Testis (tissue), 3 donors: Measurements from ENCODE around the gene DYRK1A. TPM values are rescaled to one million over a fixed set of nuclear protein-coding genes. Genes with fewer than 3 reads are reported as not detected.

Source experiments
- DNase-seq: peaks from one replicate; pipeline ENCODE4 v3.0.0-alpha.2; 2019
- H3K27ac ChIP-seq, 2 donors: fragments of 200-600 bp; sonication (generic); one replicate each; pipeline ENCODE4 v1.5.1; 2019
- H3K27me3 ChIP-seq: fragments of 200-600 bp; sonication (generic); one replicate; pipeline ENCODE4 v1.5.1; 2019
- H3K36me3 ChIP-seq: fragments of 200-600 bp; sonication (generic); one replicate; pipeline ENCODE4 v1.5.1; 2017; ENCODE audit warnings: low read depth; ENCODE audit errors: missing control alignments
- H3K4me1 ChIP-seq: fragments of 200-600 bp; sonication (generic); one replicate; pipeline ENCODE4 v1.5.1; 2019
- H3K4me3 ChIP-seq, 2 donors: fragments of 200-600 bp; sonication (generic); one replicate each; pipeline ENCODE4 v1.5.1; 2017 to 2019
- H3K9me3 ChIP-seq: fragments of 200-600 bp; sonication (generic); one replicate; pipeline ENCODE4 v1.5.1; 2017
- POLR2A ChIP-seq: fragments of 450-650 bp; IDR thresholded peaks from one replicate; pipeline ENCODE4 v1.6.1; 2017; ENCODE audit warnings: antibody characterized with exemption, mild to moderate bottlenecking, moderate library complexity
- WGBS, 2 donors: methylation state at CpG; one replicate each; pipeline ENCODE4 v1.1.5; 2018; 5-methylcytosine and 5-hydroxymethylcytosine counted together
- intact Hi-C: fragments of 100-400 bp; cut with DNase I; formaldehyde crosslinking; loops from one replicate; pipeline ENCODE4 v1.15.1; 2023; ENCODE audit warnings: low total_unique reads
- polyA plus RNA-seq: library from polyadenylated mRNA; stranded (reverse); fragments of 350-450 nt; fragmentation: Illumina TruSeq; extraction: RNeasy Lipid Tissue Mini Kit (QIAGEN cat#74804); gene quantifications from one replicate; pipeline ENCODE4 v1.2.3, GENCODE V29; 2014; ENCODE audit warnings: low read depth, low replicate concordance; ENCODE audit not compliant: insufficient read depth
- total RNA-seq, 2 donors: library from RNA; depleted of rRNA; stranded (reverse); fragments of >200 nt; gene quantifications; one replicate each; pipeline ENCODE4 v1.2.3, GENCODE V29; 2016
- TF ChIP-seq, protein P1 (sequence below), 3 experiments: fragments of 450-650 bp in 2 of 3; fragments of 200-600 bp in 1 of 3; sonication (generic) in 1 of 3; IDR thresholded peaks; one replicate each; pipeline ENCODE4 v1.5.1; 2016 to 2019; ENCODE audit warnings: antibody characterized with exemption in 3 of 3, mild to moderate bottlenecking in 2 of 3, moderate library complexity in 1 of 3

The DYRK1A gene
- total and polyA plus RNA-seq, 3 donors from 2014 or later = 68.6 to 166 (median 141) TPM

DNA sequence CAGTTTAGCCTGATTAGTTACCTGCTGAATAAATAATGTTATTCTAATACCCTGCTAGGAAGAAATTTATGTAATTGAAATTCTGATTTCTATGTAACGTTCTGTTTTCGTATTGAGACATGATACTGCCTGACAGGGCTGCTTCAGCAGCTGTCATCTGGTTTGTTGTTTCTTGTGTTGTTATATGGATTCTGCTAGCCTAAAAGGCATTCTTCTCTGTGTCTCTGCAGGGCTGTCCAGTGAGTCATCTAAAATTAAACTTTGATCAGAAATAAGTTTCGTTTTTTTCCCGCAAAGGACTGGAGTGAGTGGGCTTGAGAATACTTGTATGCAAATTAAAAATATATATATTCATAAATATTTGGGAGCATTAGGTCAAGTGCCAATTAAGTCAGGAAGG lies 93.0 kb downstream of the DYRK1A start:
- WGBS, 2 donors = 69 to 83% methylated on average over 4 of the region's 4 CpGs
- peaks cover 17% of the 10 kb centered on the region for H3K4me1 ChIP-seq
- no peak overlapping the region for H3K27ac ChIP-seq
- H3K36me3 ChIP-seq = no peaks in the 10 kb centered on the region
- no peak for TF ChIP-seq POLR2A
- TF ChIP-seq, protein P1, sequence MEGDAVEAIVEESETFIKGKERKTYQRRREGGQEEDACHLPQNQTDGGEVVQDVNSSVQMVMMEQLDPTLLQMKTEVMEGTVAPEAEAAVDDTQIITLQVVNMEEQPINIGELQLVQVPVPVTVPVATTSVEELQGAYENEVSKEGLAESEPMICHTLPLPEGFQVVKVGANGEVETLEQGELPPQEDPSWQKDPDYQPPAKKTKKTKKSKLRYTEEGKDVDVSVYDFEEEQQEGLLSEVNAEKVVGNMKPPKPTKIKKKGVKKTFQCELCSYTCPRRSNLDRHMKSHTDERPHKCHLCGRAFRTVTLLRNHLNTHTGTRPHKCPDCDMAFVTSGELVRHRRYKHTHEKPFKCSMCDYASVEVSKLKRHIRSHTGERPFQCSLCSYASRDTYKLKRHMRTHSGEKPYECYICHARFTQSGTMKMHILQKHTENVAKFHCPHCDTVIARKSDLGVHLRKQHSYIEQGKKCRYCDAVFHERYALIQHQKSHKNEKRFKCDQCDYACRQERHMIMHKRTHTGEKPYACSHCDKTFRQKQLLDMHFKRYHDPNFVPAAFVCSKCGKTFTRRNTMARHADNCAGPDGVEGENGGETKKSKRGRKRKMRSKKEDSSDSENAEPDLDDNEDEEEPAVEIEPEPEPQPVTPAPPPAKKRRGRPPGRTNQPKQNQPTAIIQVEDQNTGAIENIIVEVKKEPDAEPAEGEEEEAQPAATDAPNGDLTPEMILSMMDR (IDR thresholded peaks at IDR 0.05) = no peak
- no peaks in the 10 kb centered on the region for H3K9me3 ChIP-seq
- no peak overlapping the region for H3K4me3 ChIP-seq
- no peak for DNase-seq
- intact Hi-C loops = no loop called here
- no peaks in the 10 kb centered on the region for H3K27me3 ChIP-seq

DNA sequence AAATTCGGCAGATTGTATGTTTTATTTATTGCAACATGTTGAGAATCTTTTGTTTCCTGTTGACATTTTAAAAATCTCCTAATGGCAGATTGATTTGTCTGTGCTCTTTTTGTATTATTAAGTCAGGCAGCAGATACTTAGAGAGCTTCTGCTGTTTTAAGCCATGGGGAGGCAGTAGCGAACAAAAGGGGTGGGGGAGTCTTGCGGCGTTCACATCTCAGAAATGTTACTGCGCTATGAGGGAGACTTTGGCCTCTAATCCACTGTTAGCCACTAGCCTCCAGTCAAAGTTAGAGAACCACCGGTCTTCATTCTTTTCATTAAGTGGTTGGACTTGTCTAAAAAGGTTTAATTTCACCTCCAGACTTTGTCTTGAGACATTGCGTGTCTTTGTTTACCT lies 93.6 kb downstream of the DYRK1A start:
- Histone ChIP-seq H3K27me3 (no peaks in the 10 kb centered on the region), H3K36me3 (no peaks in the 10 kb centered on the region), H3K27ac (no peak overlapping the region), H3K9me3 (no peaks in the 10 kb centered on the region), H3K4me1 (peaks cover 17% of the 10 kb centered on the region), H3K4me3 (no peak overlapping the region)
- intact Hi-C loops = no loop called here
- TF ChIP-seq, protein P1 (IDR thresholded peaks at IDR 0.05) = no peak
- no peak for TF ChIP-seq POLR2A
- 86 to 92% methylated on average over 7 of the region's 7 CpGs for WGBS, 2 donors
- DNase-seq = no peak

DNA sequence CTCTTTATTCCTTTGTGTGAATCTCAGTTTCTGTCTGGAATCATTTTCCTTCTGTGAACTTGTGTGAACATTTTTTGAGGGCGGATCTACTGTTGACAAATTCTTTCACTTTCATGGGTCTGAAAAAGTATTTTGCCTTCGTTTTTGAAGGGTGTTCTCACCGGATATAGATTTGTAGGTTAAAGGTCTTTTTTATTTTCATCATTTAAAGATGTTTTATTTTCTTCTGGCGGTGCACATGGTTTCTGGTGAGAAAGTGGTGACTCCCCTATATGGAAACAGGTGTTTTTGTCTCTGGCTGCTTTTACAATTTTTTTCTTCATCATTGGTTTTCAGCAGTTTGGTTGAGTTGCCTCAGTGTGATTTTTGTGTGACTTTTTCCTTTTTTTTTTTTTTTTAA lies 94.9 kb downstream of the DYRK1A start:
- no peaks in the 10 kb centered on the region for H3K9me3 ChIP-seq
- no peaks in the 10 kb centered on the region for H3K27me3 ChIP-seq
- peaks cover 17% of the 10 kb centered on the region for H3K4me1 ChIP-seq
- H3K36me3 ChIP-seq = no peaks in the 10 kb centered on the region
- intact Hi-C loops = no loop called here
- H3K27ac ChIP-seq = no peak overlapping the region
- DNase-seq = no peak
- H3K4me3 ChIP-seq = no peak overlapping the region
- no peak for TF ChIP-seq POLR2A
- TF ChIP-seq, protein P1 (IDR thresholded peaks at IDR 0.05) = no peak
- 55 to 56% methylated on average over 4 of the region's 4 CpGs for WGBS, 2 donors

DNA sequence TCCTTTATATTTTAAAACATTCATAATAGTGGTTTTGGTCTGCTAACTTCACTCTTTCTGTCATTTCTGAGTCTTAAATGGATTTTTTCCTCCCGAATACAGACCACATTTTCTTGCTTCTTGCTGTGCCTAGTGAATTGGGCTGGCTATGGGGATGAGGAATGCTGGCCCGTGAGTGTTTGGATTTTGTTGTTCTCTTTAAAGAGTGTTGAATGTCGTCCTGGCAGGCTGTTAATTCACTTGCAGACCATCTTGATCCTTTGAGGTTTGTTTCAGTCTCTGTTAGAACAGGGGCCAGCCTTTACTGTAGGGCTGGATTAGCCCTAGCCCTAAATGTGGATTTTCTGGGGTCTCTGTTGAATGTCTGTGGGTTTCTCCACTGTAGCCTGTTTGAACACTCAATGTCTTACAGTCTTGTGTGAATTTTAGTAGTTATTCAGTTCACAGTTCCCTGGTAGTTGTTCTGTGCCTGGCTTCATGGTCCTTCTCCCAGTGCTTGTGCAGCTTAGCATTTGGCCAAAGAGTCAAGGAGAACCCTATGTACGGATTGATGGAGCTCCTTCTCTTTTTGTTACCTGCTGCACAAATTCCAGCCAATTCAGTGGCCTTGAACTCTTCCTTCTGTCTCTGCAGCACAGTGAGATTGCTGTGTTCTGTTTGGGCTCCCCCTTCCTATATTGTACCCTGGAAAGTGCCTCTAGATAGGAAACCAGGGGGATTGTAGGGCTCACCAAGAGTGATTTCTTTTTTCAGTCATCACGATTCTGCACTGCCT lies 95.7 kb downstream of the DYRK1A start:
- intact Hi-C loops = no loop called here
- Histone ChIP-seq H3K4me1 (peaks cover 17% of the 10 kb centered on the region), H3K4me3 (no peak overlapping the region), H3K36me3 (no peaks in the 10 kb centered on the region), H3K27me3 (no peaks in the 10 kb centered on the region), H3K27ac (no peak overlapping the region), H3K9me3 (no peaks in the 10 kb centered on the region)
- no peak for DNase-seq
- 43 to 47% methylated on average over 5 of the region's 5 CpGs for WGBS, 2 donors
- TF ChIP-seq, protein P1 (IDR thresholded peaks at IDR 0.05) = no peak
- TF ChIP-seq POLR2A = no peak
